Testis (tissue), 2 donors: ENCODE results near the gene PRKG1.

Experiments used
- CTCF ChIP-seq, 3 experiments: fragments of 450-650 bp in 2 of 3; fragments of 200-600 bp in 1 of 3; sonication (generic) in 1 of 3; IDR thresholded peaks; one replicate each; pipeline ENCODE4 v1.5.1; 2016 to 2019; ENCODE audit warnings: antibody characterized with exemption in 3 of 3, mild to moderate bottlenecking in 2 of 3, moderate library complexity in 1 of 3
- POLR2A ChIP-seq: fragments of 450-650 bp; IDR thresholded peaks from one replicate; pipeline ENCODE4 v1.6.1; 2017; ENCODE audit warnings: antibody characterized with exemption, mild to moderate bottlenecking, moderate library complexity

- TF ChIP-seq CTCF (IDR thresholded peaks at IDR 0.05): no peak
- no peak for TF ChIP-seq POLR2A
Measured at GRCh38 chr10:51045871-51046270, 28.4 kb upstream of the PRKG1 start.
